HG03097 (cell line): ENCODE results near the gene TENM4.

Experiments used
- ATAC-seq: cut with Tn5 transposase; IDR thresholded peaks from one replicate; pipeline ENCODE4 v1.9.1; 2021; ENCODE audit not compliant: unreplicated experiment, low FRiP score

TENM4 gene

DNA sequence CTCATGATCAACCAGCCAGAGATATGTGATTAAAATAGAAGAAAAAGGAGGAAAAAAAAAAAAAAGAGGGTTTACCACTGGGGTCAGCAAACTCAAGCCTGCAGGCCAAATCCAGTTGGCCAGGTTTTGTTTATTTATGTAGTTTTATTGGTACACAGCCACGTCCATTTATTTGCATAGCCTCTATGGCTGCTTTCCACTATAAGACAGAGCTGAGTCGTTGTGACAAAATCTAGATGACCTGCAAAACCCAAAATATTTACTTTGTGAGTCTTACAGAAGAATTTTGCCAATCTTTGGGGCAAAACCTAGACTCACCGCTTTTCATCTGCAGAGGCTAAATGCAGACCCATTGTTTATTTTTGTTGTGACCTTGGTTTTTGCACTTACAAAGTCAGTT, 87.1 kb downstream of the TENM4 start:
- ATAC-seq, result no peak

- ATAC-seq, result no peak
Observed at GRCh38 chr11:79352349-79352703, 88.5 kb downstream of the TENM4 start.

DNA sequence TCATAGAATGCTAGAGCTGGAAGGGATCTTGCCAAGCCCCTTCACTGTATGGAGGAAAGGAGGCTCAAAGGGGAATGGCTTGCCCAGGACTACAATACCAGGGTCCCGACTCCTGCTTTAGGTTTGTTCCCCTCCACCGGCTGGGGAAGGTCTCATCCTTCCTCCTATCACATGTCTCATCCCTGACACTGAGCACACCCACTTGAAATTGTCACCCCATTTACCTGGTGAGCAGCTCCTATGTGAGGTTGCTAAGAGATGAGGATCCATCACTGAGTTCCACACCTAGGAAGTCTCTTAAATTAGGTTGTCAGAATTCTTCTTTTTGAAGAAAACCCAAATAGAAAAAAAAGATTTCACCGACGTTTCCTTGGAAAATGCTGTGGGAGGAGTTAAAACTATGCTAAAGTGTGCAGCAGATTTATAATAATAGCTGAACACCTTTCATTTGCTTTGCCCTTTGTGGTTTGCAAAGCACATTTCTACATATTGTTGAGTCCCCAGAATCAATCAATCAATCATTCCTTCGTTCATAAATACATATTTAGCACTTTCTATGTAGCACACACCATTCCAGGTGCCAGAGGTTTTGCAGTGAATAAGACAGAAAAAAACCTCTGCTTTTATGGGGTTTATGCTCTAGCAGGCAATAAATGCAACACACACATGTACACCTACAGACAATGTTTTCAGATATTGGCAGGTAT, 91.7 kb downstream of the TENM4 start:
- no peak for ATAC-seq

GRCh38 chr11:79346021-79346420, 94.8 kb downstream of the TENM4 start:
- ATAC-seq, result no peak

- ATAC-seq, result no peak
Observed at GRCh38 chr11:79344753-79345294, 96.0 kb downstream of the TENM4 start.

DNA sequence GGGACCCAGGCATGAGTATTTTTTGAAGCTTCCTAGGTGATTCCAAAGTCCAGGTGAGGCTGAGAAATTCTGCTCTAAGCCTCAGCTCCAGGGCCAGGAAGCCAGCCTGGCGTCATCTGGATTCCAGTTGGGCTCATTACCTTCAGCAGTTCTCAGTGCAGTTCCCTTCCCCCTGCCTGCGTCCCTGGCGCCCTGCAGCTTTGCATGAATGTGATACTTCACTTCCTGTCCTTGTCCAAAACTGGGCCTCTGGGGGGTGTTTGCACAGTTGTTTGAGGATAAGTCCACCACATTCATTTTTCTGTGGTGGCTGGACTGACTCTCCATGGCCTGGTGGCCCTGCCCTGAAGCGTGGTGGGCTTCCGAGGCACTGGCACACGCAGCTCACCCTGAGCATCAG, 98.1 kb downstream of the TENM4 start:
- no peak for ATAC-seq

- ATAC-seq, result no peak
Observed at GRCh38 chr11:79342236-79342635, 98.6 kb downstream of the TENM4 start.

DNA sequence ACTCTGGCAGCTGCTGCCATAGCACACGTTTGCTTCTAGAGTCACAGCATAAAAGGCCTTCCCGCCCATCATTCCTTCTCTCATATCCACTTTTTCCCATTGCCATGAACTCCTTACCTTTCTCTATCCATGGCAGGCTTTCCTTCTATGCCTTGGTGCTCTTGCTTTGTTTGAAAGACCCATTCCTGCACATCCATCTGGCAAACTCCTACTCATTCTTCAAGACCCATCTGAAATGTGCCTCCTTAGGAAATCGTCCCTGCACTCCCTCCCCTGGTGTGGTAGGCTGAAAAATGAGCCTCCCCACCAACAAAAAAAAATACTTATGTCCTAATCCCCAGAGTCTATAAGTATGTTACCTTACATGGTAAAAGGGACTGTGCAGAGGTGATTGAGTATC, 100.3 kb downstream of the TENM4 start:
- ATAC-seq, result no peak

DNA sequence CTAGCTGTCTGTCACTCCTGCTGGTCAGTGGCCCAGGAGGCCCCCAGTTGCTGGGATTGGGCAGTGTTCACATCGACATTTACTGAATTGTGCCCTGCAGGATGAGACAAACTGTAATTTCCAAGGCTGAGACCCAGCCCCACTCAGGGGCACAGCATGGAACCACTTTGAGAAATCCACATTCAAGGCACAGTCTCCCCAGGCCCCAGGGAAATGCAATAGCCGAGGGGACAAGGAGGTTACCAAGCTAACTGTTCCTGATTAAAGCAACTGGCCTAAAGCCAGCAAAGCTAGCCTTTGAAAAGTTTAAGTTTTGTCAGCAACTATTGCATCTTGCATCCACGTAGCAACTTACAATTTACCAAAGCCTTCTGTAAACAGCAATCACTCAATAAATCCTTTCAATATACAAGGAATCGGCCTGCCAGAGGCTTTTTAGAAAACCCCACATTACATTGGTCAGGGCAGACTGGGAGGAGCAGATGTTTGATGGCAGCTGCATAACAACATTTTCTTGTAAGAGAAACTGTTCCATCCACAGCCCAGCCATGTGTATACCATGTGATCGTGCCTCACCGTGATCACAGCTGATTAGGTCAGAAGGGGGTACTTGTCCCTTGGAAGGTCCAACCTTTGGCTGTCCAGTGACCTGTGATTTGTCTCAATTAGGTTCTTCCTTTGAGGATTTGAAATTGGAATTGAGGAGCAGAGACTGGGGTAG, 103.9 kb downstream of the TENM4 start:
- no peak for ATAC-seq

DNA sequence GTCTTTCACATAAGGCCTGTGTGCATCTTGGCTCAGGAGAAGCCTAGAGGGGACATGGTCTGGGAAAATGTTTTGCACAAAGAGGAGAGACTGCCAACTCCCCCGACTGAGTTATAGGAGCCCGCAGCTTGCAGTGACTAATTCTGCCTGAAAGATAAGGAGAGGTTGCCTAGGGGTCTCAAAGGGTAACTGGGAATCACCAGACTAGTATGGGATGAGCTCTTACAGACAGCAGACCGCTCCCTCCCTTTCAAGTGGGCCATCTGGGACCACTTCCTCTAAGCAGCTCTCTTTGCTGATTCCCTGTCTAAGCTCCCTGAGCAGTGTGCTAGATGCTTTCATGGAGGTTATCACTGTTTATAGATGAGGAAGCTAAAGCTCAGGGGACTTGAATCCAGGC, 105.1 kb downstream of the TENM4 start:
- no peak for ATAC-seq

DNA sequence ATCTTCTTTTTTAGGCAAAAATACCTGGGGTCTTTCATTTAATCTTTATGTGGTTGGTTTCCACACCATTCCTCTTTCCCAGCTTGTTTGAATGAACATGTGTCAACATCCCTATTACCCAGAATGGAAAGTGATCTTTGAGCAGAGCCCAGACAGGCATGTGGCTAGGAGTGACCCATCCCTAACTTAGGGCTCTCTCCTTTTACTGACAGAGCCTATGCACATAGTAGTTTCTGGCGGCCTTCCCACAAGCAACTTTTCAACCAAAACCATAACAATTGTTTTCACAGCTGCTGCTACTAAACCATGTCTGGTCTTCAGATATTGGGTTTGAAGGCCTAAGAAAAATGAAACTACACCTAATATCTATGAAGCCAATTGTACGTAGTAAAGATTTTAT, 107.5 kb downstream of the TENM4 start:
- no peak for ATAC-seq

DNA sequence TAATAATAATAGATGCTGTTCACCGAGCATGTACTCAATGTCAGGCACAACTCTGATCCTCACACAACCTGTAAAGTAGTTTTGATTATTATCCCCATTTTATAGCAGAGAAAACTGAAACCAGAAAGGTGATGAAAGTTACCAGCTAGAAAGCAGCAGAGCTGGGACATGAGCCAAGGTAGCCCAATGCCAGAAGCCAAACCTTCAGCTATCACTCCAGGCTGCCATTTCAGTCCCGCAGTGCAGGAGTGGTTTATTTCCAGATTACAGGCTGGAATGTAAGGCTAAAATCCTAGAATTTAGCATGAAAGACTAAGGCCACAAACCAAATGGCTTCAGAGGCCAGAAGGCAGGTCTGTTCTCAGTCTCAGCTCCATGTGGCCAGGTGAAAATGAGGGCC, 108.8 kb downstream of the TENM4 start:
- no peak for ATAC-seq

- no peak for ATAC-seq
Observed at GRCh38 chr11:79331203-79331901, 109.5 kb downstream of the TENM4 start.

GRCh38 chr11:79330651-79331050, 110.2 kb downstream of the TENM4 start:
- ATAC-seq, result no peak

- no peak for ATAC-seq
Observed at GRCh38 chr11:79329561-79329960, 111.3 kb downstream of the TENM4 start.

- no peak for ATAC-seq
Observed at GRCh38 chr11:79328402-79328801, 112.4 kb downstream of the TENM4 start.

GRCh38 chr11:79325851-79326250, 115.0 kb downstream of the TENM4 start:
- ATAC-seq, result no peak

- ATAC-seq, result no peak
Observed at GRCh38 chr11:79321263-79321662, 119.6 kb downstream of the TENM4 start.

DNA sequence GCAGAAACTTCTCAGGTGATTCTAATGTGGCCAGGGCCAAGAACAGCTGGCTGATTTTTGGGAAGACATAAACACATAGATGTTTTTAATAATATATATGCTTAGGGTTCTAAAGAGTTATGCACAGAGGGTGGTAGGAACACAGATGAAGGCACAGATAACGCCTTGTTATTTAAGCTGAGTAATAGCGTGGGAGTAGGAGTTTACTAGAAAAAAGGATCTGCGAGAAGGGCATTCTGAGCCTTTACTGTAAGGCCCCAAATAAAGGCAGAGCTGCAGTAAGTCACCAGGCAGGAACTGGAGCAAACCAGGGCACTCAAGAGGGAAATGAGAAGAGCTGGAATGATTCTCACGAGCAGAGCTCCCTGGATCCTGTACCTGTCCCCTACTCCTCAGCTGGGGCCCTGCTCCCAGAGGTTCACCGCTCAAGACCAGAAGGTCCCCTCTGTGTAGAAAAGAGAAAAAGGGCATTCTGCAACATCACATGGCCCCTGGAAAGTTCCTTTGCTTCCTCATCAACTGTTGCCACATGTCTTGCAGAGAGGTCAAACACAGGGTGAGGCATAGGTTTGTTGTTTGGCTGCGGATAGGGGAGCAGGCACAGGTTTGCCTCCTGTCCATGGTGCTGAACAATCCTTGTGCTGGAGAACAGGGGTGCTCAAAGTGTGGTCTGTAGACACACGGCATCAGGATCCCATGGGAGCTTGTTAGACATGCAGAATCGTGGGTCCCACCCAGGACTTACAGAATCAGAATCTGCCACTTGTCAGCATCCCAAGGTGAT, 125.7 kb downstream of the TENM4 start:
- no peak for ATAC-seq

- no peak for ATAC-seq
Observed at GRCh38 chr11:79313530-79313913, 127.3 kb downstream of the TENM4 start.
